K562 (cell line): ENCODE measurements around the gene MARCHF7. TPM values are rescaled to one million over a fixed set of nuclear protein-coding genes. Genes with fewer than 3 reads are reported as not detected.
A peak's percentile ranks its signal among the peaks of the same experiment; 100 is the strongest.

Experiments
- ATAC-seq: fragments of 200-7000 bp; cut with Tn5 transposase; 3 replicates; pipeline ENCODE4 v1.9.1; 2020; ENCODE audit warnings: moderate library complexity
- BruUV-seq: library from RNA; stranded (reverse); fragments of 400-500 nt; replicated peaks from 2 replicates; lab custom pipeline; 2021; lab: Mats Ljungman, UMichigan
- CTCF ChIA-PET: fragments of 300-600 bp; formaldehyde crosslinking; extraction: SDS; loops from one replicate; lab custom pipeline; 2021; ENCODE audit warnings: low intra/inter-chr PET ratio; lab: Yijun Ruan, JAX
- POLR2A ChIA-PET: fragments of 300-600, 350-650 bp; sonication (Branson Sonifier 250); formaldehyde crosslinking; extraction: SDS; loops from one replicate; lab custom pipeline; 2021; ENCODE audit warnings: antibody characterized with exemption, inconsistent platforms; lab: Yijun Ruan, JAX
- DNase-seq, 4 experiments: peaks; one replicate each; pipeline versions ENCODE4 v3.0.0 to v3.0.0-alpha.2; 2011 to 2018; ENCODE audit warnings: low spot score in 3 of 4, mixed read lengths in 3 of 4; ENCODE audit errors: extremely low read depth in 1 of 4
- FAIRE-seq: peaks from 2 replicates; lab custom pipeline; 2011; peaks lifted over from hg19 to GRCh38; lab: Jason Lieb, UNC
- H2AFZ ChIP-seq: 2 replicates; pipeline ENCODE4 v1.6.0; 2011; ENCODE audit warnings: low read depth, low read length, control low read depth, inconsistent platforms
- H3K27ac ChIP-seq: fragments of 200-600 bp; 3 replicates; pipeline ENCODE4 v1.8.0; 2011; ENCODE audit warnings: low read depth, mild to moderate bottlenecking, control low read depth, inconsistent platforms, low read length, moderate library complexity, mixed read lengths; ENCODE audit errors: extremely low read depth
- H3K27me3 ChIP-seq, 2 experiments: fragments of 300-600 bp in 1 of 2; 2 replicates in 1 of 2; 3 replicates in 1 of 2; pipeline versions ENCODE4 v1.6.0 to v1.8.0; 2011; ENCODE audit warnings: inconsistent platforms in 2 of 2, low read length in 2 of 2, mild to moderate bottlenecking in 1 of 2, mixed read lengths in 1 of 2, moderate library complexity in 1 of 2; ENCODE audit not compliant: control insufficient read depth in 2 of 2, insufficient read depth in 2 of 2
- H3K36me3 ChIP-seq: fragments of 300-600 bp; 3 replicates; pipeline ENCODE4 v1.8.0; 2011; ENCODE audit warnings: mild to moderate bottlenecking, low read length, inconsistent platforms; ENCODE audit not compliant: control insufficient read depth, insufficient read depth
- H3K4me1 ChIP-seq, 2 experiments: fragments of 200-600 bp in 1 of 2; replicated peaks in 1 of 2; 2 replicates in 1 of 2; 3 replicates in 1 of 2; pipeline versions ENCODE4 v1.5.1 to v1.8.0; 2011; ENCODE audit warnings: inconsistent platforms in 2 of 2, low read length in 2 of 2, mild to moderate bottlenecking in 1 of 2, mixed read lengths in 1 of 2, moderate library complexity in 1 of 2; ENCODE audit not compliant: control insufficient read depth in 2 of 2, insufficient read depth in 2 of 2
- H3K4me2 ChIP-seq: 2 replicates; pipeline ENCODE4 v1.6.1; 2011; ENCODE audit warnings: low read length, control low read depth, inconsistent platforms, mixed read lengths; ENCODE audit not compliant: insufficient read depth
- H3K4me3 ChIP-seq: fragments of 200-600 bp; sonication (generic), shearing (Covaris generic); 2 replicates; pipeline ENCODE4 v1.5.1; 2016; ENCODE audit warnings: control low read depth, inconsistent platforms
- H3K79me2 ChIP-seq: fragments of 200-600 bp; 3 replicates; pipeline ENCODE4 v1.8.0; 2011; ENCODE audit warnings: low read length, inconsistent platforms; ENCODE audit not compliant: control insufficient read depth, insufficient read depth
- H3K9ac ChIP-seq, 2 experiments: 2 replicates each; pipeline versions ENCODE4 v1.6.0 to v1.6.1; 2011; ENCODE audit warnings: low read depth in 2 of 2, low read length in 2 of 2, control low read depth in 1 of 2, inconsistent platforms in 1 of 2, mild to moderate bottlenecking in 1 of 2, mixed read lengths in 1 of 2; ENCODE audit not compliant: insufficient read depth in 1 of 2
- H3K9me1 ChIP-seq: one replicate; pipeline ENCODE4 v1.6.0; 2011; ENCODE audit warnings: inconsistent platforms, mild to moderate bottlenecking, low read length, moderate library complexity; ENCODE audit not compliant: control insufficient read depth, insufficient read depth
- H3K9me3 ChIP-seq: replicated peaks from 2 replicates; pipeline ENCODE4 v1.5.1; 2011; ENCODE audit warnings: low read depth, low read length, inconsistent platforms; ENCODE audit not compliant: control insufficient read depth, insufficient read depth
- H4K20me1 ChIP-seq: replicated peaks from 2 replicates; pipeline ENCODE4 v1.6.1; 2011; ENCODE audit warnings: low read length, inconsistent platforms, mixed read lengths; ENCODE audit not compliant: control insufficient read depth, insufficient read depth
- CEBPB ChIP-seq: fragments of 450-650 bp; IDR thresholded peaks from 2 replicates; pipeline ENCODE4 v1.6.1; 2016; ENCODE audit warnings: missing genetic modification characterization, missing compliant biosample characterization
- DIDO1 ChIP-seq: fragments of 450-650 bp; IDR thresholded peaks from 2 replicates; pipeline ENCODE4 v1.6.1; 2016; ENCODE audit warnings: low read depth, missing biosample characterization, missing genetic modification characterization
- KAT8 ChIP-seq: fragments of 450-650 bp; IDR thresholded peaks from 2 replicates; pipeline ENCODE4 v1.6.1; 2016; ENCODE audit warnings: low read depth, mild to moderate bottlenecking
- TCF15 ChIP-seq: fragments of 250-450 bp; sonication (Bioruptor Pico); IDR thresholded peaks from 2 replicates; pipeline ENCODE4 v1.8.0; 2022; ENCODE audit warnings: moderate library complexity, mild to moderate bottlenecking, inconsistent platforms
- ZKSCAN3 ChIP-seq: fragments of 250-450 bp; sonication (Bioruptor Pico); IDR thresholded peaks from 2 replicates; pipeline ENCODE4 v1.4.0; 2020
- WGBS: fragments of 100-300 bp; shearing (Covaris generic); methylation state at CpG from one replicate; pipeline ENCODE4 v1.1.6; 2016; ENCODE audit warnings: low coverage, mixed read lengths; ENCODE audit not compliant: insufficient coverage; ENCODE audit errors: missing lambda C conversion rate; 5-methylcytosine and 5-hydroxymethylcytosine counted together
- in situ Hi-C: fragments of 300-500 bp; cut with MboI; formaldehyde crosslinking; loops from 4 replicates; pipeline ENCODE4 v1.15.0; 2018; ENCODE audit warnings: inconsistent platforms, mixed read lengths
- intact Hi-C: fragments of 100-400 bp; cut with micrococcal nuclease; formaldehyde crosslinking; loops from 2 replicates; pipeline ENCODE4 v1.14.2; 2022
- polyA plus RNA-seq, 8 experiments: library from polyadenylated mRNA; depleted of rRNA in 4 of 8; stranded (reverse) in 5 of 8; unstranded in 3 of 8; fragments of >200 nt; fragmentation: Nextera tagmentation in 2 of 8; fragmentation: Illumina TruSeq in 1 of 8; extraction: Ambion mirVana in 2 of 8; extraction: Trizol in 1 of 8; gene quantifications; 2 replicates each; pipeline versions ENCODE4 v1.2.1 to v1.2.3, GENCODE V29; 2011 to 2014; ENCODE audit warnings: inconsistent platforms in 1 of 8, missing spikeins in 1 of 8
- total RNA-seq, 7 experiments: library from RNA; depleted of rRNA in 6 of 7; stranded (reverse); fragments of >200 nt in 6 of 7; fragmentation: Illumina TruSeq in 2 of 7; extraction: Trizol in 2 of 7; gene quantifications; 2 replicates each; pipeline versions ENCODE4 v1.2.1 to v1.2.3, GENCODE V29; 2011 to 2021; ENCODE audit warnings: low replicate concordance in 1 of 7

The MARCHF7 gene
- total and polyA plus RNA-seq, 9 of the 15 experiments (the other 6 are each of a cell fraction or from before 2014, with no cell fraction given): 58.2 to 137 (median 86.7) TPM

GRCh38 chr2:159720676-159721075 is 8.4 kb downstream of the MARCHF7 start:
- Histone ChIP-seq H3K9ac (peak overlapping the region in 1 of 2 experiments; percentile 31; a peak in 1 of 4 replicates), H3K27me3 (no peaks in the 10 kb centered on the region), H3K9me3 (no peaks in the 10 kb centered on the region), H3K36me3 (peaks cover 85% of the 10 kb centered on the region), H3K27ac (no peak overlapping the region), H3K4me2 (no peak overlapping the region), H3K9me1 (no peaks in the 10 kb centered on the region), H3K4me3 (no peak overlapping the region), H3K4me1 (peaks cover 2 to 4% of the 10 kb centered on the region in 2 experiments; a peak in 3 of 5 replicates), H2AFZ (no peak overlapping the region), H3K79me2 (peaks cover 100% of the 10 kb centered on the region), H4K20me1 (peaks cover 57% of the 10 kb centered on the region)
- 89% methylated on average over 10 of the region's 10 CpGs for WGBS
- in situ Hi-C loops (no loop called here), intact Hi-C loops (no loop called here)
- no peak for ATAC-seq
- TF ChIP-seq ZKSCAN3 (CRISPR knock-in tag) (no peak), TCF15 (CRISPR knock-in tag) (no peak)
- no peak for DNase-seq
- no peak for FAIRE-seq
- CTCF ChIA-PET: no interaction called here
- POLR2A ChIA-PET: interaction anchor here (0.6 to 2.9 kb wide), 5 partner anchors 8 to 532 kb away, joined by 3 to 40 read pairs (median 4); partner anchors contain the start of gene MARCHF7
- BruUV-seq: no TSS peak

GRCh38 chr2:159722580-159722979 is 10.3 kb downstream of the MARCHF7 start:
- no TSS peak for BruUV-seq
- Histone ChIP-seq H3K4me2 (no peak overlapping the region), H3K9me3 (no peaks in the 10 kb centered on the region), H3K27me3 (no peaks in the 10 kb centered on the region), H4K20me1 (peaks cover 46% of the 10 kb centered on the region), H2AFZ (no peak overlapping the region), H3K4me3 (no peak overlapping the region), H3K9ac (no peak overlapping the region), H3K4me1 (peaks cover 2 to 4% of the 10 kb centered on the region in 2 experiments; a peak in 3 of 5 replicates), H3K27ac (no peak overlapping the region), H3K9me1 (no peaks in the 10 kb centered on the region), H3K36me3 (peaks cover 78% of the 10 kb centered on the region), H3K79me2 (peaks cover 100% of the 10 kb centered on the region)
- no peak for ATAC-seq
- ChIA-PET POLR2A (interaction anchor here (0.9 to 2.9 kb wide), 7 partner anchors 8 to 110 kb away, joined by 4 to 40 read pairs (median 6); partner anchors contain the start of gene MARCHF7), CTCF (no interaction called here)
- in situ Hi-C loops (no loop called here), intact Hi-C loops (no loop called here)
- DNase-seq: no peak
- no peak for TF ChIP-seq KAT8
- TF ChIP-seq DIDO1 (tag): no peak
- peak; percentile 19; the same call in 1 of the 2 replicates for TF ChIP-seq CEBPB
- no peak for FAIRE-seq
- WGBS: 88% methylated on average over 2 of the region's 2 CpGs
